CD4-positive, alpha-beta T cell treated with Interleukin-2 at 100 ng/mL for 4 hours (primary cell): Measurements from ENCODE around the gene DTL.

Experiments
- DNase-seq: peaks from one replicate; pipeline ENCODE4 v3.0.0-alpha.2; 2020; ENCODE audit warnings: low spot score

Gene DTL

DNA sequence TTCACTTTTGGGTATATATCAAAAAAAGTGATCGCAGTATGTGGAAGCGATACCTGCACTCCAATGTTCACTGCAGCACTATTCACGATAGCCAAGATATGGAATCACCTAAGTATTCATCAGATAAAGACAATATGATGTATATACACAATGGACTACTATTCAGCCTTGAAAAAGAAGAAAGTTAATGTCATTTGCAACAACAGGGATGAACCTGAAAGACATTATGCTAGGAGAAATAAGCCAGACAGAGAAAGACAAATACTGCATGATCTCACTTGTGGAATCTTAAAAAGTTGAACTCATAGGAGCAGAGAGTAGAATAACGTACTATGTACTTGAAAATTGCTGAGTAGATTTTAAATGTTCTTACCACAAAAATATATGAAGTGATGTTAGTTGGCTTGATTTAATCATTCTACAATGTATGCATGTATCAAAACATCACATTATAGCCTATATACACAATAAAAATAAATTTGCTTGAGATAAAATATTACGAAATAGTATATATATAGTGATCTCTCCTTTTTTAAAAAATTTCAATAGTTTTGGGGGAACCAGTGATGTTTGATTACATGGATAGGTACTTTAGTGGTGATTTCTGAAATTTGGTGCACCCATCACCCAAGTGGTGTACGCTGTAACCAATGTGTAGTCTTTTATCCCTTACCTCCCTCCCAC lies 56.0 kb downstream of the DTL start:
- no peak for DNase-seq

DNA sequence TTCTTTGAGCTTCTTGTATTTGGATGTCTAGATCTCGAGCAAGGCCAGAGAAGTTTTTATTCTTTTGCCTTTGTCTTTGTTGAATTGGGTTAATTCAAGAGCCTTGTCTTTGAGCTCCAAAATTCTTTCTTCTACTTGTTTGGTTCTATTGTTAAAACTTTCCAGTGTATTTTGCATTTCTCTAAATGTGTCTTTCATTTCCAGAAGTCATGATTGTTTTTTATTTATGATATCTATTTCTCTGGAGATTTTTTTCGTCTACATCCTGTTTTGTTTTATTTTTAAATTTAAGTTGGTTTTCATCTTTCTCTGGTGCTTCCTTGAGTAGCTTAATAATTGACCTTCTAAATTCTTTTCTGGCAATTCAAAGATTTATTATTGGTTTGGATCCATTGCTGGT lies 61.8 kb downstream of the DTL start:
- no peak for DNase-seq

DNA sequence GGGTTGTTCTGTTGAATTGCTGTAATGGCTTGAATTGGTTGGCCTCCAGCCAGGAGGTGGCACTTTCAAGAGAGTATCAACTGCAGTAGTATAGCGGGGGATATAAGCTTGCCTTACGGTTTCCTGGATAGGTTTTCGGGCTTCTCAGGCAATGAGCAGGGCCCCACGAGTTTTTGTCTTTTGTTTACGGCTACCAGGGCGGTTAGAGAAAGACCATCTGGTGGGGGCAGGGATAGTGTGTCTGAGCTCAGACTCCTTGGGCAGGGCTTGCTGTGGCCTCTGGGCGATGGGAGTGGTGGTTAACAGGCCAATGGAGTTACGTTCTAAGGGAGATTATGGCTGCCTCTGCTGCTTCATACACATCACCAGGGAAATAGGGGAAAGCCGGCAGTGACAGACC lies 62.8 kb downstream of the DTL start:
- DNase-seq, result no peak

DNA sequence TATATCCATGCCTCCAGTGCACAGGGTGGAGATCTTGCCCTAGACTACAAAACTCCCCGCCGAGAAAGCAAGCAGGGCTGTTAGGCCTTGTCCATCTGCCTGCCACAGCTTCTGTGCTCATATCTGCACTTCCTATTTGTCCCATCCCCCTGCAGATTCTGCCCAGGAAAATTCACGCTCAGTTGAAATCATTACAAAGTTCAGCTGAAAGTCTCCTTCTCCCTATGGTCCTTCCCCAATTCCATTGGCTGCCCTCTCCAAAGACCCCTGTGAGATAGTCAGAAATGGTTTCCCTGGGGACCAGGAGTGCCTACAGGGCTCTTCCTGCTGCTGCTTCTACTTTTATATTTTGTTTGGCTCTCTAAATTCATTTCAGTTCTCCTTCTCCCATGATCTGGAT lies 63.2 kb downstream of the DTL start:
- no peak for DNase-seq

DNA sequence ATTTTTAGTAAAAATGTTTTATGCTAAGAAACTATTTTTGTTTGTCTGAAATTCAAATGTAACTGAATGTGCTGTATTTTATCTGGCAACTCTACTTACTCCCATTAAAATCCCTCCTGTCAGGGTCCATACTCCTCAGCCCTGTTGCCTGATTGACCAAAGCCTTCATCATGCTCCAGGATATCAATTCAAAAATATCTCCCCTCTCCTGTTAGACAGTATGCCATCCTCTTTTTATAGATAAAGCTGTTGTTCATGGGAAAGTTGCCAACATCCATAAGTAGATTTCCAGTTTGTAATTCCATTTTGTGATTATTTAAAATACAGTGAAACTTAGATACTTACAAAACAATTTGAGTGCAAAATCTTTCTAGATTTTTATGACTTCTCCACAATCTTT lies 65.7 kb downstream of the DTL start:
- DNase-seq, result no peak

DNA sequence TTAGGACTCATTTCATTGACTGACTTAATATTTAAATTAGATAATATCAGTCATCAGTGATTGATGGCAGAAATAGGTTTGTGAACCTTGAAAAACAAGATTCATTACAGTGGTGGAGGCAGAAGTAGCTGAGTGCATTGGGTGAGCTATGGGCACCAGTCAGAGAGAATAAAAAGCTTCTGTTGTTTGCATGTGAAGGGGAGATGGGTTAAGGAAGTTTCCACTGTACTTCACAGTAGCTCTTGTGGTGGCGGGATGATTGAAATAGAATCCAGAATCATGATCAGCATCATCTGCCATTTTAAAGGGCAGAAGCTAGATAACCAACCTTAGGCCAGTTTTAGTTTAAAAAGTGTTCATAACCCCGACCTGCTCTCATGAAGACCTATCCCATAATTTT lies 66.2 kb downstream of the DTL start:
- DNase-seq, result no peak

DNA sequence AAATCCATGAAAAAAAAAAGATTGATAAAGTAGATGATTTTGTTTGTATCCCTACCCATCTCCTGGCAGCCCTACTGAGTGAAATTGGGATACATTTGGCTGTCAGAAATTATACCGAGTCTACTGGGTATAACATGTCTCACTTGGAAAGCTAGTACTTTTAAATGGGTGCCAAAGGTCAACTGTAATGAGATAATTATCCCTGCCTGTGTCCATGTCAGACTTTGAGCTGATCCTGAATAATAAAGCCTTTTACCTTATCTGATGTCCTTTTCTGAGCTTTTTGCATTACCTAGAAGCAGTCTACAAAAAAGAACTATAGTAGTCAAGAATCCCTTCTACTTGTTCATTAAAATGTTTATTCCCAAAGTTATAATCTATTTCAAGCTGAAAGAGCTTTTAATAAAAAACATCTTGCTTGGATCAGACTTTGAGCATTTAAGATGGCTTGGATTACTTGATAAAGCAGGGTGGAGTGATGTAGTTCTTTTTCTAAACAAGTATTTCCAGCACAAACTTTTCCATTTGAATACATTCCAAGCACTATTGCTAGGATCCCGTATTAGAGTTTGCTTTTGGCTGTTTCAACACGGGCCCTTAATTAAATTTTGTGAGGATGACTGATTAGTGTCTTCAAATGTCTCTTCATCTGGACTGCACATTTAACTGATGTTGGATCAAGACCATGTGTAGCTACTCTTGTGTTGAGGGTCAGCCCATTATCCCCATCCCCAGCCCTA lies 69.2 kb downstream of the DTL start:
- no peak for DNase-seq

DNA sequence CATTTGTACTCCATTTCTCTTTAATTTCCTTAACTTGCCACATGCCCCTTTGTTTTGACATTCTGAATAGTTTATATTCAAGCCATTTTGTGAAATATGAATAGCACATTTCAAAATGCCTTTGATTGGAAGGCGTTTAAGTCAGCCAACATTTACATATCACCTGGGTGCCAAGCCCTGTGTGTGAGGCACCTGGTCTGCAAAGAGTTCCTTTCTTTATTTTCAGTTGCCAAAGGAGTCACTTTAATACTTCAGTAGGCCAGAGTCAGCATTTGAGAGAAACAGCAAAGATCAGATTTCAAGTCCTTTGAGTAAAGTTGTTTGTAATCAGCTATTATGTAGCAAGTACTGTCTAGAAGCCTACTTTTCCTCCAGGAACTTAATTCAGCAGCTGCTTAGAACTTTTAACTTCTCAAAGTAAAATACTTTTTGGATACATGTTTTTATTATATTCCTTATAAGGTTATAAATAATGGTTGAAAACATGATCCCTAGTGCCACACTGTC lies 70.8 kb downstream of the DTL start:
- no peak for DNase-seq

DNA sequence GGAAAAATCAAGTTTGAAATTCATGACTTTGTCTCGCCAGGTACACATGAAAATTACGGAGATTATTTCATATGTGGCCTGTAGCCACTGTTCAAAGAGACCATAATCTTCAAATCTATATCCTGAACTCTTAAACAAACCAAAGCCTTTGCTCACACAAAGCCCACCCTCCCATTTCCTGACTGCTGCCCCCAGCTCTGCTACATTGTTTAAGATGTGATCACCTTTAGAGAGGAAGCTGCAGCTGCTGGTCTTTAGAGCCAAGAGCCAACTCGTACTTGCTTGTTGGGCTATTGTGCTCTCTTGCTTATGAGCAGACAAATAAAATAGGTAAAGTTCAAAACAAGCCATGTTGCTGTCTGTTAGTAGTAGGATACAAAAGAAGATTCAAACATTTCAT lies 71.9 kb downstream of the DTL start:
- no peak for DNase-seq

DNA sequence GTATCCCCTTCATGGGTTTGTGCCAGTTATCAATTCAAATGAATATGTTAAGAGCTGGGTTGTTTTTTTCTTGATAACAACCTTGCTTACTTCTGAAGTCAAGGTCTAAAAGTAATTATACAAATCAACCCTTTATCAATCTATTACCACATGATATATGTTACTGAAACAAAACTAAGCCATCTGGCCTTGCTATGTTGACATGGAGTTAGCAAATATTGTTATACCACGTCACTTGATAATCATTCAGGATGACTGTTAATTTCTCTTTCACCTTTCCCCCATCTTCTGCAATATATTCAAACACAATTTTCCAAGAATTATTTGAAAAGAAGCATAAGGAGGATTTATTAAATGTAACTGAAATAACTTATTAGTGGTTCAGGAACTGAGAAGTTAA lies 72.6 kb downstream of the DTL start:
- DNase-seq, result no peak

DNA sequence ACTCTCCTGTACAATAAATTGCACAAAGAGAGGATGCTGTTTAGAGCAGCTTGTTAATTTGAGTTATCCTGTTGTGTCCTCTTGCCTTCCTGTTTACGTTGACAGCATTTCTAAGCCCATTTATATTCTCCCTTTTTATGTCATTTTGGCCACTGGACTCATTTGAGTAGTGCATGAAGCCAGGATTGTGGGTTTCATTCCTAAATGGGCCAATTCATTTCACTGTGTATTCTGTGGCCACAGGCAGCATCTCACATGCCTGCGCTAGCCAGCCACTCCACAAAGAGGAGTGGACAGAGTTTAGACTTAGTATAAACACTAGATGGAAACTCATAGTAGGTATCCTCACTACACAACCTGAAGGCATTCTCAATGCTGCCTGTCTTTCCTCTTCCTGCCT lies 73.4 kb downstream of the DTL start:
- no peak for DNase-seq

DNA sequence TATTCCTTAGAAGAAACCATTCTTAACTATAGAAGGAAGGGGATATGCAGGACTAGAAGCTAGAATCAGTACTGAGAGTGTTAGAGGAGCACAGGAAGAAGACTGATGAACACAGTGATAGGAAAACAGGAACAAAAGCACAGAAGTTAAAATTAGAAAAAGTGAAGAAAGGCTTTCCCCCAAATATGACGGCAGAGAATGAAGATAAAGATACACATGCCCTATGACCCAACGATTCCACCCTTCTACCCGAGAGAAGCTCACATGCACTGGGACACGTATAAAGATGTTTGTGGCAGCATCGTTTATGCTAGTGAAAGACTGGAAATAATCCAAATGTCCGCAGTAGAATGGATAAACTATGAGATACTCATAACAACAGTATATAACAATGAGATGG lies 74.2 kb downstream of the DTL start:
- no peak for DNase-seq

DNA sequence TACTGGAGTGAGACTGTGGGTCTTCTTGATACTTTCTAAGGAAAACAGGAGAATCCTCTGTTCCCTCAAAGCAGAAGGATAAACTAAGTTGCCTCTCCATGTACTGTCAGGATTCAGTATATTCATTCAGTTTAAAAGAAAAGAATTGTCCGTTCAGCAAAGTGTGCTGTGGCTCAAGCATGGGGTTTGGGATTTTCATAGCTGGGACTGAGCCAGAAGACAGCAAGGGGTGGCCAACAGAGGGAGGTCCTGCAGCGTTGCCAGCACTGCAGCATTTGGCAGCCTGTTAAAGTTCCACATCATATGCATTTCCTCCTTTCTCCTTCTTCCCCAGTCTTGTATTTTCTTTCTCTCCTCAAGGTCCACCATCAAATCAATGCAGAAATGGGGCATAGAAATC lies 75.1 kb downstream of the DTL start:
- DNase-seq, result no peak

DNA sequence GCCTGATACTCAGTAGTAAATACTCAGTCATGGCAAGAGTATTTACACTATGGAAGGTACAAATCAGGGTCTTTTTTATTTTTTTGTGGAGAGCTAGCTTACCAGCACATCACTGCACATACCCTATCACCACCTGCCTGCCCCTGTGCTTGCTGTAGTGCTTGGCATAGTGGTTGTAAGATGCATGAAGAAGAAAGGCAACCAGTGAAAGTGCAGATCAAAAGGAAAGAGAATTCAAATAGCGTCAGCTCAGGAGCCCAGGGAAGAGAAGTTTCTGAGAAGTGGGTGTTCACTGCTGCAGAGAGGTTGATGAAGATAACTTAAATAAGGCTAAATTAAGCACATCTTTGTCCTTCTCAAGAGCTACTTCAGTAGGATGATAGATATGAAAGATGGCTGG lies 76.0 kb downstream of the DTL start:
- DNase-seq, result no peak

DNA sequence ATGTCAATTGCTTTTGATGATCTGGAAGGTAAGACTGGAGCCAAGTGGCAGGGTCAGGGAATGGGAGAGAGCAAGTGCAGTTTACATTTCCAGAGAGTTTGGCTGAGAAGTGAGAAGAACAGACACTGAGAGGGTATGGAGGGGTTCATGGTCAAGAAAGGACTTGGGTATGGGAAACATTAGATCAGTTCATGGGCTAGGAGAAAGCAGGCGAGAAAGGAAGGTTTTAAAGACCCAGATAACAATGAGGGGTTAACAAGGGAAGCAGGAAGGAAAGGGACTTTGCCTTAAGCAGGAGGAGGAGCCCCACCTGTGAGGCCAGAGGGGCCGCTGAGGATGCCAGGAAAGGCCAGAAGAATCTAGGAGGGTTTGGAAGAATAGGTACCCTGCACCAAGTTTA lies 78.2 kb downstream of the DTL start:
- no peak for DNase-seq

DNA sequence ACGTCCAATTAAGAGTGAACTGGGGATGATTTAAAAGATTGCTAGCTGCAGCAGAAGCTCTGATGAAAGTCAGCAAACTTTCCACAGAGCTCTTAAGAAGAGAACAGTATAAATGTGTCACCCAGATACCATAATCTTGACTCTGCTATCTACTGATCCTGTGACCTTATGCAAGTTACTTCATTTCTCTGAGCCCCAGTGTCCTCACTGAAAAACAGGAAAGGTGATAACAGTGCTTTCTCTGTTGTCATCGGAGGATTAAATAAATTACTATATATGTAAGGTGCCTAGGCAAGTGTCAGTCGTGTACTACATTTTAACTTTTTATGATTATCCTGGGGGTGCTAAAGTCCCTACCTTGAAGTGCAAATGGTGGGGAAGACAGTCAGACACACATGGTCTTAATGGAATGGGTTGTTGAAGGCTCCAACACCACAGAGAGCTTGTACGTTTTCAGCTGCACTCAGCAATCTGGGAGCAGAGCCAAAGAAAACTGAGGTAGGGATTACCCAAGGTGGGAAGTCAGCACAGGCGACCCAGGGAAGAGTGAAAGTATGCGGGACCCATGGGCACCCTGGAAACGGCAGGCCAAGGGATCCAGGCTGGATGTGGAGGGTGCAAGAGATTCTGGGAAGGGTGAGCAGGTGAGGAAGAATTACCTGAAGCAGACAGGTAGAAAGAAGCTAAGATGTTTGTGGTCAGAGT lies 82.8 kb downstream of the DTL start:
- DNase-seq, result no peak

DNA sequence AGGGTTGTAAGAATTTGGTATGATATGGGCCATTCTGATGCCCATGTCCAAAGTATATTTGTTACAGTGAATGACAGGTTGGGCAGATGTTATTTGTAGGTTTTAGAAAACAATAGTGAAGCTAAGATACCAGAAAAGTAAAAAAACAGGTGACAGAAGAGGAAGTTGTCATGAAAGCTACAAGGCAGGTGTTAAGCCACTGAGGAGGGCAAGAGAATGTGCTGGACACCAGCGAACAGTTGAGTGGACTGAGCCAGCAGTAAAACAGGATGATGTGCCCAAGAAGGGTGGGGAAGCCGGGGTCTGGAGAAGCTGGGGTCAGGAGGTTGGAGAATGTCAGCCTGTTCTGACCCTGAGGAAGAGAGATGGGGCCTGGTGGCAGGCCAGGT lies 83.3 kb downstream of the DTL start:
- no peak for DNase-seq

DNA sequence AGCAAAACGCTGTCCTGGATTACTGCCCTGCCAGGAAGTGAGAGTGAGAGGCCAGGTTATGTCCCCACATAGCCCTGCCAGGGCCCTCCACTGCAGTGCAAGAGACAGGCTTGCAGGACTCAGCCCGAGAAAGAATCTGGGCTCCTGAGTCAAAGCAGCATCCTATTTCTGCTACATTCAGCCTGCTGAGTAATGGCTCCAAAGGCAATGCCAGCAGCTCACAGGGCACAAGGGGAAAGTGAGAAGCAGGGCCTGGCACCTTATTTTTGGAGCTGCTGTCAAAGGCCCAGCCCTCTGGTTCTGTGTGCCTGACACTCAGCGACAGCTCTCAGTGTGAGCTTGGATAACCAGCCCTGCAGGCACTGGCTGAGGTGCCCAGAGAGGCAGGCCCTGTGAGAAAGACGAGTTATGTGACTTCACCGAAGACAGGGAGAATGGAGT lies 83.9 kb downstream of the DTL start:
- DNase-seq, result no peak

DNA sequence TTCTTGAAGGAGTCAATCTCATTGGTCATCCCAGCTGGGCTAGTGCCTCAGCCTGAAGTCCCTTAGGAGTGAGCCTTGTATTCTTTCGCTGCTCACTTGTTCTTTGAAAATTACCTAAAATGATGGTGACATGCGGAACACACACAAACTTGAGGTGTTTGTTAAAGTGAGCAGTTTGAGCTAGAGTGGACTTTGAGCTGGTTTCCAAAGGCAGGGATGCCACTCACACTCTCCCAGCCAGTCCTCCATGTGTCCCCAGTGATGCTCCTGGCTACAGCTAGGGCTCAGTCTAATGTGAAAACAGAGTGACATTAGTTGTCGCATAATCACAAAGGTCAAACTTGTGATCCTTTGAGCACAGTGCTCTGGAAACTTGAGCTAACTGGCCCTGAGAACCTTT lies 84.3 kb downstream of the DTL start:
- no peak for DNase-seq

DNA sequence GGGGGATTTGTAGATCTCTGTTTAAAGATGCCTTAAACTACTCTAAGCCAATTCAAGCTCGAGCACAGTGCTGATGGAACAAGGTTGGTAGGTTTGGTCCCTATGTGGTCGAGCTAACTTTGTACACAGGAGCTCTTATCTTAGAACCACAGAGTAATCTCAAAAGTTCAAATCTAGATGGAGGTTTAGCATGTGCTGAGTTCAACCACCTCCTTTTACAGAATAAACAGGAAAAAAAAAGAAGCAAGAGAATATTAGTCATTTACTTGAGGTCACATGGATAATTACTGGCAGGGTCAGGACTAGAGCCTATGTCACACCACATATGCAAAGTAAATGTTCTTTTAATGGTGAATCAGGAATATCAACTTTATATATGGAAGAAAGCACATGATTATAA lies 86.2 kb downstream of the DTL start:
- no peak for DNase-seq

DNA sequence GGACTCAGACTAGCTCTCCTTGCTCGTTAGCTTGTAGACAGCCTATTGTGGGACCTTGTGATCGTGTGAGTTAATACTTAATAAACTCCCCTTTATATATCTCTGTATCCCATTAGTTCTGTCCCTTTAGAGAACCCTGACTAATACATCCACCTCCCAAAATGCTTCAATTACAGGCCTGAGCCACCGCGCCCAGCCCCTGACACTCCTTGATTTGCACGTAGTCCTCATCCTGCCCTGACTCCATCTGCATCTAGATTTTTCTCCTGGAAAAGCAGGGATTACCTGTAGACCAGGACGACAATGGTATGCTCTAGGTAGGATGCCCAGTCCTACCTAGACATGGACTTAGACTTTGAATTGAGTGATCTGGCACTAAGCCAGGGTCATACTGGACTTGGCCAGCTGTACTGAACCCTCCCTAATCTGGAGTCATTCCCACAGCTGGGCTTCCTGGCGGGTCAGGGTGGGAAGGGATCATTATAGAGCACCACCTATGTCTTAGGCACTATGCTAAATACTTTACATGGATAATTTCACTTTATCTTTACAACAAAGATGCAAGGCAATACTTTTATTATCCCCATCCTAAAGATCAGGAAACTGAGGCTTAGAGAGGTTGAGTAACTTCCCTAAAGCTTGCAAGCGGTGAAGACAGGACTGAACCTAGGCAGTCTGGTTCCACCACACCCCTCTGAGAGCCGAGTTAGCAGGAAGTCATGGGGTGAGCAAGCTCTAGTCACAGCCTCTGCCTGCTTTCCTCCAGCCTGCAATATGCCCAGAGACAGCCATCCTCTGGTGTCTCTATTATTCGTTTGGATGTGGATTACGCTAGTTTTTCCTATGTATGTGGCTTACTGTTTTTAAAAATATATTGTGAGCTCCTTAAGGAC lies 89.4 kb downstream of the DTL start:
- DNase-seq, result no peak

DNA sequence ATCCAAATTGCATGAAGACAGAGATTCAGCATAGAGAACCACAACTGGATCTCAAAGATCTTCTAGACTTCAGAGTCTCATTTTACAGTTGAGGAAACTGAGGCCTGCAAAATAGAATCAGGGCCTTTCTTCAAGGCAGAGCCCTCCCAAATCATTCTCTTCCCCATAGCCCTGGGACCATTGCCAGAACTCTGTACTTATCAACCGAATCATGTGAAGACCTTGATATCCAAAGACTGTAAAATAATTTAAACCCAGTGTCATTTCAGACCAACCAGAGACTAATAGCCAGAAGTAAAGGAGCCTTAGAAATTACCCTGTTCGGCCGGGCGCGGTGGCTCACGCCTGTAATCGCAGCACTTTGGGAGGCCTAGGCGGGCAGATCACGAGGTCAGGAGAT lies 90.1 kb downstream of the DTL start:
- no peak for DNase-seq
